Panc1 (cell line): Measurements from ENCODE around the gene CLNK. TPM values are rescaled to one million over a fixed set of nuclear protein-coding genes. Genes with fewer than 3 reads are reported as not detected.

Experiments
- ATAC-seq: fragments of 200-7000 bp; cut with Tn5 transposase; 2 replicates; pipeline ENCODE4 v1.9.1; 2020; ENCODE audit warnings: mild to moderate bottlenecking, moderate library complexity
- BruUV-seq: library from RNA; stranded (reverse); fragments of 400-500 nt; replicated peaks from 2 replicates; lab custom pipeline; 2021; lab: Mats Ljungman, UMichigan
- CTCF ChIA-PET: fragments of 300-600 bp; sonication (Branson Sonifier 250); formaldehyde crosslinking; loops from one replicate; lab custom pipeline; 2022; ENCODE audit warnings: antibody characterized with exemption; lab: Charles Lee
- POLR2A ChIA-PET: fragments of 300-600 bp; sonication (Branson Sonifier 250); formaldehyde crosslinking; loops from one replicate; lab custom pipeline; 2022; ENCODE audit warnings: antibody characterized with exemption; lab: Charles Lee
- DNase-seq: peaks from one replicate; pipeline ENCODE4 v3.0.0-alpha.2; 2010; ENCODE audit warnings: low read depth, low spot score
- H3K27ac ChIP-seq: 2 replicates; pipeline ENCODE4 v1.5.1; 2011; ENCODE audit warnings: mild to moderate bottlenecking, low read length, inconsistent platforms
- H3K27me3 ChIP-seq: fragments of 200-500 bp; sonication (Bioruptor generic); 2 replicates; pipeline ENCODE4 v1.6.0; 2014; ENCODE audit warnings: low read length, inconsistent platforms; ENCODE audit not compliant: control insufficient read depth, insufficient read depth
- H3K36me3 ChIP-seq: fragments of 200-500 bp; sonication (Bioruptor generic); 2 replicates; pipeline ENCODE4 v1.5.1; 2014; ENCODE audit warnings: inconsistent platforms, mild to moderate bottlenecking, low read length, moderate library complexity; ENCODE audit not compliant: control insufficient read depth, insufficient read depth
- H3K4me1 ChIP-seq: 2 replicates; pipeline ENCODE4 v1.5.1; 2011; ENCODE audit warnings: inconsistent platforms, mild to moderate bottlenecking, low read length, moderate library complexity; ENCODE audit not compliant: control insufficient read depth, insufficient read depth
- H3K4me3 ChIP-seq, 2 experiments: 2 replicates each; pipeline ENCODE4 v1.5.1; 2011 to 2012; ENCODE audit warnings: low read depth in 2 of 2, low read length in 2 of 2, mild to moderate bottlenecking in 2 of 2, inconsistent platforms in 1 of 2, moderate library complexity in 1 of 2
- H3K9me3 ChIP-seq: fragments of 200-500 bp; sonication (Bioruptor generic); 2 replicates; pipeline ENCODE4 v1.5.1; 2014; ENCODE audit warnings: low read depth, mild to moderate bottlenecking, inconsistent platforms, low read length, moderate library complexity; ENCODE audit not compliant: control insufficient read depth, insufficient read depth
- POLR2AphosphoS5 ChIP-seq: IDR thresholded peaks from 2 replicates; pipeline ENCODE4 v1.6.1; 2012; ENCODE audit warnings: mild to moderate bottlenecking, low read depth, low read length, moderate library complexity
- SIN3A ChIP-seq: IDR thresholded peaks from 2 replicates; pipeline ENCODE4 v1.6.1; 2012; ENCODE audit warnings: low read depth, mild to moderate bottlenecking, low read length, moderate library complexity, borderline replicate concordance; ENCODE audit not compliant: insufficient read depth
- TCF7L2 ChIP-seq: IDR thresholded peaks from 2 replicates; pipeline ENCODE4 v1.6.1; 2011; ENCODE audit warnings: mild to moderate bottlenecking, low read depth, low read length, inconsistent platforms
- in situ Hi-C: cut with HindIII; loops from 2 replicates; pipeline ENCODE4 v1.10.0; 2016; ENCODE audit warnings: low sequenced_read_pairs, low pct_unique_long_range_greater_than_20kb
- intact Hi-C: fragments of 100-400 bp; cut with micrococcal nuclease; formaldehyde crosslinking; loops from one replicate; pipeline ENCODE4 v1.10.0; 2022; ENCODE audit not compliant: unreplicated experiment
- total RNA-seq: library from RNA; stranded (reverse); gene quantifications from one replicate; pipeline ENCODE4 v1.2.1, GENCODE V29; 2021; ENCODE audit not compliant: unreplicated experiment
- TF ChIP-seq, protein P1 (sequence below): fragments of 450-650 bp; IDR thresholded peaks from 2 replicates; pipeline ENCODE4 v1.5.1; 2017; ENCODE audit warnings: mild to moderate bottlenecking
- TF ChIP-seq, protein P2 (sequence below), 2 experiments: IDR thresholded peaks; 2 replicates each; pipeline ENCODE4 v1.6.1; 2011 to 2012; ENCODE audit warnings: low read depth in 2 of 2, control low read depth in 1 of 2, low read length in 1 of 2, mild to moderate bottlenecking in 1 of 2, moderate library complexity in 1 of 2; ENCODE audit not compliant: insufficient read depth in 1 of 2

Gene CLNK
- total RNA-seq, 1 experiment from 2014 or later: not detected

GRCh38 chr4:10694151-10694827 is 9.7 kb upstream of the CLNK start:
- Histone ChIP-seq H3K9me3 (no peaks in the 10 kb centered on the region), H3K4me1 (no peaks in the 10 kb centered on the region), H3K27me3 (no peaks in the 10 kb centered on the region), H3K4me3 (no peak overlapping the region), H3K36me3 (no peaks in the 10 kb centered on the region), H3K27ac (no peak overlapping the region)
- ChIA-PET POLR2A (no interaction called here), CTCF (no interaction called here)
- DNase-seq (no peak), ATAC-seq (peak; percentile 38; the same call in 1 of the 2 replicates)
- intact Hi-C loops: no loop called here
- in situ Hi-C loops: no loop called here
- TF ChIP-seq, protein P1, sequence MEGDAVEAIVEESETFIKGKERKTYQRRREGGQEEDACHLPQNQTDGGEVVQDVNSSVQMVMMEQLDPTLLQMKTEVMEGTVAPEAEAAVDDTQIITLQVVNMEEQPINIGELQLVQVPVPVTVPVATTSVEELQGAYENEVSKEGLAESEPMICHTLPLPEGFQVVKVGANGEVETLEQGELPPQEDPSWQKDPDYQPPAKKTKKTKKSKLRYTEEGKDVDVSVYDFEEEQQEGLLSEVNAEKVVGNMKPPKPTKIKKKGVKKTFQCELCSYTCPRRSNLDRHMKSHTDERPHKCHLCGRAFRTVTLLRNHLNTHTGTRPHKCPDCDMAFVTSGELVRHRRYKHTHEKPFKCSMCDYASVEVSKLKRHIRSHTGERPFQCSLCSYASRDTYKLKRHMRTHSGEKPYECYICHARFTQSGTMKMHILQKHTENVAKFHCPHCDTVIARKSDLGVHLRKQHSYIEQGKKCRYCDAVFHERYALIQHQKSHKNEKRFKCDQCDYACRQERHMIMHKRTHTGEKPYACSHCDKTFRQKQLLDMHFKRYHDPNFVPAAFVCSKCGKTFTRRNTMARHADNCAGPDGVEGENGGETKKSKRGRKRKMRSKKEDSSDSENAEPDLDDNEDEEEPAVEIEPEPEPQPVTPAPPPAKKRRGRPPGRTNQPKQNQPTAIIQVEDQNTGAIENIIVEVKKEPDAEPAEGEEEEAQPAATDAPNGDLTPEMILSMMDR: no peak
- TF ChIP-seq POLR2AphosphoS5: no peak
- TF ChIP-seq TCF7L2: no peak
- BruUV-seq: no TSS peak

DNA sequence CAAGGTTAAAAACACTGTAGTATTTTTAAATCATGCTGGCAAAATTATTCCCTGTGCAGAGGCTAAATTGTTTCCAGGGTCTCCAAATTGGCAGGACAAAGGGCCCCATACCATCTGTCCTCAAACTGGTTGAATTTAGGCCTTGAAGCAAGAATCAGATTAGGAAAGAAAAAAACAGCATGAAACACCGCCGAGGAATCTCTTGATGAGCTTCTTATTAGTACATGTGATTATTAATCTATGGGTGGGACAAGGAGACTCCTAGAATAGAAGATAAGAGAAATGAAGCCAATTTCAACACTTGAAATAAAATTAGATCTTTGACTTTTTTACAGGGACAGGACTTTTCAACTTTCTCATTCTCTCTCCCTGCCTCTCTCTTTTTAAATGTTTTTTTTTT is 7.1 kb upstream of the CLNK start:
- no TSS peak for BruUV-seq
- H3K4me1 ChIP-seq: no peaks in the 10 kb centered on the region
- ChIA-PET CTCF (interaction anchor here (0.7 kb wide), 1 partner anchor 148 kb away, joined by 4 read pairs; no protein-coding TSS in a partner anchor), POLR2A (no interaction called here)
- H3K27ac ChIP-seq: no peak overlapping the region
- ATAC-seq (no peak), DNase-seq (no peak)
- TF ChIP-seq SIN3A (no peak), POLR2AphosphoS5 (no peak), TCF7L2 (no peak)
- TF ChIP-seq, protein P2, sequence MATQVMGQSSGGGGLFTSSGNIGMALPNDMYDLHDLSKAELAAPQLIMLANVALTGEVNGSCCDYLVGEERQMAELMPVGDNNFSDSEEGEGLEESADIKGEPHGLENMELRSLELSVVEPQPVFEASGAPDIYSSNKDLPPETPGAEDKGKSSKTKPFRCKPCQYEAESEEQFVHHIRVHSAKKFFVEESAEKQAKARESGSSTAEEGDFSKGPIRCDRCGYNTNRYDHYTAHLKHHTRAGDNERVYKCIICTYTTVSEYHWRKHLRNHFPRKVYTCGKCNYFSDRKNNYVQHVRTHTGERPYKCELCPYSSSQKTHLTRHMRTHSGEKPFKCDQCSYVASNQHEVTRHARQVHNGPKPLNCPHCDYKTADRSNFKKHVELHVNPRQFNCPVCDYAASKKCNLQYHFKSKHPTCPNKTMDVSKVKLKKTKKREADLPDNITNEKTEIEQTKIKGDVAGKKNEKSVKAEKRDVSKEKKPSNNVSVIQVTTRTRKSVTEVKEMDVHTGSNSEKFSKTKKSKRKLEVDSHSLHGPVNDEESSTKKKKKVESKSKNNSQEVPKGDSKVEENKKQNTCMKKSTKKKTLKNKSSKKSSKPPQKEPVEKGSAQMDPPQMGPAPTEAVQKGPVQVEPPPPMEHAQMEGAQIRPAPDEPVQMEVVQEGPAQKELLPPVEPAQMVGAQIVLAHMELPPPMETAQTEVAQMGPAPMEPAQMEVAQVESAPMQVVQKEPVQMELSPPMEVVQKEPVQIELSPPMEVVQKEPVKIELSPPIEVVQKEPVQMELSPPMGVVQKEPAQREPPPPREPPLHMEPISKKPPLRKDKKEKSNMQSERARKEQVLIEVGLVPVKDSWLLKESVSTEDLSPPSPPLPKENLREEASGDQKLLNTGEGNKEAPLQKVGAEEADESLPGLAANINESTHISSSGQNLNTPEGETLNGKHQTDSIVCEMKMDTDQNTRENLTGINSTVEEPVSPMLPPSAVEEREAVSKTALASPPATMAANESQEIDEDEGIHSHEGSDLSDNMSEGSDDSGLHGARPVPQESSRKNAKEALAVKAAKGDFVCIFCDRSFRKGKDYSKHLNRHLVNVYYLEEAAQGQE (IDR thresholded peaks at IDR 0.05; ENCODE audit: insufficient read depth in 1 of 2, low read depth in 2 of 2, low read length in 1 of 2): no peak
- TF ChIP-seq, protein P1: no peak
- no peak overlapping the region for H3K4me3 ChIP-seq
- intact Hi-C loops: no loop called here
- in situ Hi-C loops: no loop called here
- no peaks in the 10 kb centered on the region for H3K36me3 ChIP-seq
- no peaks in the 10 kb centered on the region for H3K9me3 ChIP-seq
- no peaks in the 10 kb centered on the region for H3K27me3 ChIP-seq
